MCF 10A (cell line): ENCODE data around the gene REPIN1. TPM values are rescaled to one million over a fixed set of nuclear protein-coding genes. Genes with fewer than 3 reads are reported as not detected.

Experiments used
- BruUV-seq: library from RNA; stranded (reverse); fragments of 400-500 nt; replicated peaks from 2 replicates; lab custom pipeline; 2021; lab: Mats Ljungman, UMichigan
- CTCF ChIA-PET: fragments of 300-600 bp; sonication (Branson Sonifier 250); formaldehyde crosslinking; extraction: SDS; loops from one replicate; lab custom pipeline; 2021; ENCODE audit warnings: antibody characterized with exemption, inconsistent platforms; lab: Yijun Ruan, JAX
- POLR2A ChIA-PET: fragments of 300-600, 350-650 bp; sonication (Branson Sonifier 250); formaldehyde crosslinking; extraction: SDS; loops from one replicate; lab custom pipeline; 2020; ENCODE audit warnings: antibody characterized with exemption, inconsistent platforms; lab: Yijun Ruan, JAX
- DNase-seq: peaks from one replicate; pipeline ENCODE4 v3.0.0-alpha.2; 2018; ENCODE audit not compliant: unreplicated experiment
- H3K27ac Mint-ChIP-seq: one replicate; pipeline ENCODE4 v1.8.0; 2022; ENCODE audit warnings: mild to moderate bottlenecking, low read depth, mixed read lengths; ENCODE audit not compliant: unreplicated experiment
- H3K27me3 Mint-ChIP-seq: one replicate; pipeline ENCODE4 v1.8.0; 2022; ENCODE audit warnings: mixed read lengths; ENCODE audit not compliant: insufficient read depth, unreplicated experiment
- H3K36me3 Mint-ChIP-seq: one replicate; pipeline ENCODE4 v1.8.0; 2022; ENCODE audit warnings: mild to moderate bottlenecking, moderate library complexity, mixed read lengths; ENCODE audit not compliant: insufficient read depth, unreplicated experiment
- H3K4me1 Mint-ChIP-seq: one replicate; pipeline ENCODE4 v1.8.0; 2022; ENCODE audit warnings: mixed read lengths; ENCODE audit not compliant: insufficient read depth, unreplicated experiment
- H3K4me3 Mint-ChIP-seq: one replicate; pipeline ENCODE4 v1.8.0; 2022; ENCODE audit warnings: mild to moderate bottlenecking, moderate library complexity, mixed read lengths; ENCODE audit not compliant: unreplicated experiment
- H3K9me3 Mint-ChIP-seq: one replicate; pipeline ENCODE4 v1.8.0; 2022; ENCODE audit warnings: mixed read lengths; ENCODE audit not compliant: unreplicated experiment
- CTCF ChIP-seq: fragments of 200-600 bp; IDR thresholded peaks from one replicate; pipeline ENCODE4 v1.8.0; 2022; ENCODE audit warnings: antibody characterized with exemption, mild to moderate bottlenecking; ENCODE audit not compliant: unreplicated experiment
- intact Hi-C: fragments of 100-400 bp; cut with micrococcal nuclease; formaldehyde crosslinking; loops from 2 replicates; pipeline ENCODE4 v1.14.1; 2022
- total RNA-seq: library from RNA; stranded (reverse); gene quantifications from 2 replicates; pipeline ENCODE4 v1.2.3, GENCODE V29; 2022

The REPIN1 gene
- total RNA-seq, 1 experiment from 2014 or later, result 80.8 TPM

DNA sequence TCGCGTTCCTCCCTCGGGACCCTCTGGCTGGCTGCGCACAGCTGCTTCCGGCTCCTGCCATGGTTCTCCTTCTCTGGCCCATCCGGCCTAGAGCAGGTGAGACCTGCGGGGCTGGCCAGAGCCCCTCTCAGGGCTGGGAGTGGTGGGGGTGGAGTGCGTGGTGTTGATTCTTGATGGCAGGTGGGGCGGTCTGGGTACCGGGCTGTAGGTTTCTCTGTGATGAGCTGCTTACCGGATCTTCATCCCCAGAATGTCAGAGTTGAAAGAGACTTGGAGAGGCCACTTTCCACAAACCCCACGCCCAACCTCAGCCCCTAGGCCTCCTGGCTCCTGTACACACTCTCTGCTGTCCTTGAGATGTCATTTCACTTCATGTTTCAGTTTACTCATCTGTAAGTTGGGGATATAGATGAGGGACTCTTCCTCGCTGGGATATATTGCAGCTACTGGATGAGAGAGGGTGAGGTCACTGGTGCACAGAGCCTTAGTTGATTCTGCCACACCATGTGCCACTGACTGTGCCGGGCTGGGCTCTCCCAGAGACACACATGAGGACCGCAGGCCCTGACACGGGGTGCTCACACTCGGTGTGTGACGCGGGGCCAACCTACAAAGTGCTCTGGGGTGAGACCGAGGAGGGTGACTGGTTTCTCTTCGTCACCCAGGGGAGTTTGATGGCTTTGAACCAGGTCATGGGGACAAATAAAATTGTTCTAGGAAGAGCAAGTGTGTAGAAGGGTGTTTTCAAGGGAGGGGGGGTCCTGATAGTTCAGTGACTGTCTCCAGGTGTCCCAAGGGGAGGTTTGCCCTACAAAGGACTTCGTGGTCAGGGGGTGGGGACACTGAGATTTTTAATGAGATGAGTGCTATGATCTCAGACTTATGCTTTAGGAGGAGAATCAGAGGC, 40.0 kb downstream of the REPIN1 start:
- Mint-ChIP-seq H3K27ac (peak overlapping the region; percentile 59), H3K4me3 (no peak overlapping the region), H3K27me3 (no peaks in the 10 kb centered on the region), H3K36me3 (no peaks in the 10 kb centered on the region), H3K4me1 (peaks cover 16% of the 10 kb centered on the region), H3K9me3 (no peaks in the 10 kb centered on the region)
- no peak for TF ChIP-seq CTCF
- ChIA-PET CTCF (interaction anchor here (0.8 kb wide), 1 partner anchor 13 kb away, joined by 3 read pairs; no protein-coding TSS in a partner anchor), POLR2A (interaction anchor here (0.5 to 0.7 kb wide), 2 partner anchors 9 to 58 kb away, joined by 3 read pairs; no protein-coding TSS in a partner anchor)
- no TSS peak for BruUV-seq
- DNase-seq, result no peak
- intact Hi-C loops, result no loop called here

- no peak for TF ChIP-seq CTCF
- Mint-ChIP-seq H3K4me1 (peaks cover 16% of the 10 kb centered on the region), H3K27me3 (no peaks in the 10 kb centered on the region), H3K9me3 (no peaks in the 10 kb centered on the region), H3K27ac (no peak overlapping the region), H3K4me3 (no peak overlapping the region), H3K36me3 (no peaks in the 10 kb centered on the region)
- ChIA-PET POLR2A (interaction anchor here (0.7 kb wide), 1 partner anchor 59 kb away, joined by 3 read pairs; no protein-coding TSS in a partner anchor), CTCF (interaction anchor here (1.1 to 1.6 kb wide), 2 partner anchors 12 to 54 kb away, joined by 3 to 6 read pairs; no protein-coding TSS in a partner anchor)
- no peak for DNase-seq
- intact Hi-C loops, result no loop called here
- BruUV-seq, result no TSS peak
Measured at GRCh38 chr7:150409300-150410030, 40.8 kb downstream of the REPIN1 start.

GRCh38 chr7:150410131-150410530, 41.5 kb downstream of the REPIN1 start:
- Mint-ChIP-seq H3K4me1 (peaks cover 16% of the 10 kb centered on the region), H3K36me3 (no peaks in the 10 kb centered on the region), H3K27me3 (no peaks in the 10 kb centered on the region), H3K4me3 (no peak overlapping the region), H3K27ac (no peak overlapping the region), H3K9me3 (no peaks in the 10 kb centered on the region)
- intact Hi-C loops, result no loop called here
- BruUV-seq, result no TSS peak
- CTCF ChIA-PET, result interaction anchor here (0.7 to 1.6 kb wide), 3 partner anchors 12 to 910 kb away, joined by 3 to 6 read pairs (median 3); no protein-coding TSS in a partner anchor
- DNase-seq, result no peak
- POLR2A ChIA-PET, result interaction anchor here (0.7 kb wide), 1 partner anchor 883 kb away, joined by 3 read pairs; no protein-coding TSS in a partner anchor
- TF ChIP-seq CTCF, result no peak
